CD4-positive, CD25-positive, alpha-beta regulatory T cell (primary cell): ENCODE measurements around the gene GFI1B. TPM values are rescaled to one million over a fixed set of nuclear protein-coding genes. Genes with fewer than 3 reads are reported as not detected.

Experiments used
- ATAC-seq, 2 donors: fragments of 150-1000 bp; cut with Tn5 transposase; one replicate each; pipeline ENCODE4 v1.10.0; 2021; ENCODE audit warnings: low read depth in 2 of 2, moderate number of reproducible peaks in 2 of 2, moderate library complexity in 1 of 2
- DNase-seq, 3 donors: peaks; one replicate each; pipeline versions ENCODE4 v3.0.0 to v3.0.0-alpha.2; 2012 to 2022; ENCODE audit warnings: mixed read lengths in 1 of 3
- H3K27ac ChIP-seq: one replicate; pipeline ENCODE4 v1.7.0; 2013; ENCODE audit warnings: mild to moderate bottlenecking, low read length; ENCODE audit not compliant: insufficient read depth, poor library complexity, severe bottlenecking
- H3K27me3 ChIP-seq: one replicate; pipeline ENCODE4 v1.7.0; 2013; ENCODE audit warnings: low read length; ENCODE audit not compliant: control insufficient read depth, insufficient read depth
- H3K36me3 ChIP-seq: one replicate; pipeline ENCODE4 v1.7.0; 2013; ENCODE audit warnings: mild to moderate bottlenecking, low read length, moderate library complexity; ENCODE audit not compliant: control insufficient read depth, insufficient read depth
- H3K4me1 ChIP-seq: 2 replicates; pipeline ENCODE4 v1.7.0; 2013; ENCODE audit warnings: mild to moderate bottlenecking, low read length; ENCODE audit not compliant: insufficient read depth, control insufficient read depth, poor library complexity, severe bottlenecking
- H3K4me3 ChIP-seq: one replicate; pipeline ENCODE4 v1.7.0; 2013; ENCODE audit warnings: low read depth, mild to moderate bottlenecking, low read length, moderate library complexity
- H3K9me3 ChIP-seq, 2 experiments: 1 replicate in 1 of 2; 2 replicates in 1 of 2; pipeline ENCODE4 v1.7.0; 2013; ENCODE audit warnings: low read length in 2 of 2, mild to moderate bottlenecking in 1 of 2, moderate library complexity in 1 of 2; ENCODE audit not compliant: control insufficient read depth in 2 of 2
- H3K27ac Mint-ChIP-seq, 3 donors: one replicate each; pipeline ENCODE4 v1.8.0; 2020 to 2022; ENCODE audit warnings: mild to moderate bottlenecking in 3 of 3, mixed read lengths in 3 of 3, moderate library complexity in 2 of 3
- H3K27me3 Mint-ChIP-seq: one replicate; pipeline ENCODE4 v1.8.0; 2022; ENCODE audit warnings: mild to moderate bottlenecking, mixed read lengths
- H3K36me3 Mint-ChIP-seq: one replicate; pipeline ENCODE4 v1.8.0; 2020; ENCODE audit warnings: mixed read lengths
- H3K4me1 Mint-ChIP-seq, 4 donors: one replicate each; pipeline ENCODE4 v1.8.0; 2020 to 2022; ENCODE audit warnings: mixed read lengths in 4 of 4, mild to moderate bottlenecking in 1 of 4
- H3K4me3 Mint-ChIP-seq, 4 donors: one replicate each; pipeline ENCODE4 v1.8.0; 2020 to 2022; ENCODE audit warnings: mild to moderate bottlenecking in 4 of 4, mixed read lengths in 4 of 4, moderate library complexity in 3 of 4
- H3K9me3 Mint-ChIP-seq, 7 donors: one replicate each; pipeline ENCODE4 v1.8.0; 2020 to 2022; ENCODE audit warnings: mixed read lengths in 7 of 7, mild to moderate bottlenecking in 3 of 7, moderate library complexity in 2 of 7
- polyA plus RNA-seq, 4 donors: library from polyadenylated mRNA; unstranded; fragments of 300-500 nt; fragmentation: Illumina TruSeq; gene quantifications; one replicate each; pipeline ENCODE4 v1.2.3, GENCODE V29; 2021
- total RNA-seq: library from RNA; stranded (reverse); gene quantifications from one replicate; pipeline ENCODE4 v1.2.3, GENCODE V29; 2022

The GFI1B gene
- total and polyA plus RNA-seq, 5 donors from 2014 or later: 0.05 to 3.3 TPM; not detected in 3

GRCh38 chr9:133008824-133009223 is 30.3 kb downstream of the GFI1B start:
- Histone ChIP-seq H3K36me3 (no peaks in the 10 kb centered on the region), H3K4me3 (no peak overlapping the region), H3K4me1 (no peaks in the 10 kb centered on the region), H3K27me3 (peaks cover 7% of the 10 kb centered on the region), H3K9me3 (no peaks in the 10 kb centered on the region), H3K27ac (no peak overlapping the region)
- H3K4me3 Mint-ChIP-seq: no peak overlapping the region
- ATAC-seq (no peak), DNase-seq (no peak)
- no peak overlapping the region for H3K27ac Mint-ChIP-seq
- H3K36me3 Mint-ChIP-seq: no peaks in the 10 kb centered on the region
- no peaks in the 10 kb centered on the region for H3K4me1 Mint-ChIP-seq
- peaks cover 27% of the 10 kb centered on the region for H3K27me3 Mint-ChIP-seq
- H3K9me3 Mint-ChIP-seq: peaks cover 0 to 3% (median 0%) of the 10 kb centered on the region in 7 donors

- DNase-seq: no peak
- Mint-ChIP-seq H3K27ac (no peak overlapping the region), H3K4me1 (no peaks in the 10 kb centered on the region), H3K4me3 (no peak overlapping the region), H3K9me3 (peaks cover 0 to 3% (median under 1%) of the 10 kb centered on the region in 7 donors), H3K36me3 (no peaks in the 10 kb centered on the region), H3K27me3 (peaks cover 27% of the 10 kb centered on the region)
- H3K4me3 ChIP-seq: no peak overlapping the region
- ATAC-seq: no peak
- H3K27me3 ChIP-seq: peaks cover 7% of the 10 kb centered on the region
- no peaks in the 10 kb centered on the region for H3K4me1 ChIP-seq
- H3K9me3 ChIP-seq: no peaks in the 10 kb centered on the region
- H3K27ac ChIP-seq: no peak overlapping the region
- no peaks in the 10 kb centered on the region for H3K36me3 ChIP-seq
Measured at GRCh38 chr9:133009906-133010582, 31.6 kb downstream of the GFI1B start.

- peaks cover 0 to 2% of the 10 kb centered on the region in 2 experiments for H3K9me3 ChIP-seq
- H3K4me3 ChIP-seq: no peak overlapping the region
- H3K27me3 ChIP-seq: peaks cover 5% of the 10 kb centered on the region
- peaks cover 0 to 7% (median 2%) of the 10 kb centered on the region in 7 donors for H3K9me3 Mint-ChIP-seq
- H3K36me3 Mint-ChIP-seq: no peaks in the 10 kb centered on the region
- no peak for DNase-seq
- no peak overlapping the region for H3K4me3 Mint-ChIP-seq
- no peaks in the 10 kb centered on the region for H3K4me1 Mint-ChIP-seq
- no peak overlapping the region for H3K27ac Mint-ChIP-seq
- H3K4me1 ChIP-seq: no peaks in the 10 kb centered on the region
- H3K36me3 ChIP-seq: no peaks in the 10 kb centered on the region
- ATAC-seq: no peak
- peaks cover 32% of the 10 kb centered on the region for H3K27me3 Mint-ChIP-seq
- no peak overlapping the region for H3K27ac ChIP-seq
Measured at GRCh38 chr9:133014696-133015095, 36.2 kb downstream of the GFI1B start.

GRCh38 chr9:133023117-133023890 is 44.8 kb downstream of the GFI1B start:
- no peak overlapping the region for H3K4me3 ChIP-seq
- Mint-ChIP-seq H3K4me1 (peaks cover 5 to 21% (median 10%) of the 10 kb centered on the region in 4 donors), H3K27me3 (no peaks in the 10 kb centered on the region), H3K27ac (no peak overlapping the region), H3K36me3 (no peaks in the 10 kb centered on the region), H3K9me3 (peaks cover 0 to 2% (median 0%) of the 10 kb centered on the region in 7 donors), H3K4me3 (peak overlapping the region in 1 of 4 donors; percentile 43)
- ATAC-seq (no peak), DNase-seq (peak; percentile 9 to 78 (median 16))
- H3K27ac ChIP-seq: no peak overlapping the region
- H3K36me3 ChIP-seq: no peaks in the 10 kb centered on the region
- no peaks in the 10 kb centered on the region for H3K9me3 ChIP-seq
- no peaks in the 10 kb centered on the region for H3K27me3 ChIP-seq
- H3K4me1 ChIP-seq: peaks cover 16% of the 10 kb centered on the region

- H3K27ac Mint-ChIP-seq: peak overlapping the region in 1 of 3 donors; percentile 9
- no peak for ATAC-seq
- H3K9me3 ChIP-seq: no peaks in the 10 kb centered on the region
- H3K27me3 Mint-ChIP-seq: peaks cover 6% of the 10 kb centered on the region
- H3K36me3 Mint-ChIP-seq: no peaks in the 10 kb centered on the region
- peaks cover 5 to 48% (median 17%) of the 10 kb centered on the region in 4 donors for H3K4me1 Mint-ChIP-seq
- no peak for DNase-seq
- peaks cover 0 to 2% (median 0%) of the 10 kb centered on the region in 7 donors for H3K9me3 Mint-ChIP-seq
- peaks cover 27% of the 10 kb centered on the region for H3K4me1 ChIP-seq
- no peaks in the 10 kb centered on the region for H3K36me3 ChIP-seq
- no peak overlapping the region for H3K4me3 ChIP-seq
- peak overlapping the region in 2 of 4 donors; percentile 62 to 81 for H3K4me3 Mint-ChIP-seq
- no peaks in the 10 kb centered on the region for H3K27me3 ChIP-seq
- no peak overlapping the region for H3K27ac ChIP-seq
Measured at GRCh38 chr9:133026426-133026825, 47.9 kb downstream of the GFI1B start.

GRCh38 chr9:133027134-133027533 is 48.6 kb downstream of the GFI1B start:
- H3K27ac ChIP-seq: no peak overlapping the region
- DNase-seq (no peak), ATAC-seq (no peak)
- H3K4me1 ChIP-seq: peaks cover 33% of the 10 kb centered on the region
- Mint-ChIP-seq H3K4me3 (peak overlapping the region in 1 of 4 donors; percentile 93), H3K27me3 (peaks cover 6% of the 10 kb centered on the region), H3K36me3 (no peaks in the 10 kb centered on the region), H3K4me1 (peaks cover 5 to 55% (median 23%) of the 10 kb centered on the region in 4 donors), H3K9me3 (peaks cover 0 to 2% (median 0%) of the 10 kb centered on the region in 7 donors), H3K27ac (peak overlapping the region in 1 of 3 donors; percentile 56)
- no peaks in the 10 kb centered on the region for H3K27me3 ChIP-seq
- no peaks in the 10 kb centered on the region for H3K9me3 ChIP-seq
- no peak overlapping the region for H3K4me3 ChIP-seq
- H3K36me3 ChIP-seq: no peaks in the 10 kb centered on the region

- Mint-ChIP-seq H3K4me3 (peak overlapping the region; percentile 35 to 100 (median 78)), H3K27ac (peak overlapping the region in 1 of 3 donors; percentile 56), H3K9me3 (no peaks in the 10 kb centered on the region), H3K4me1 (peaks cover 0 to 58% (median 26%) of the 10 kb centered on the region in 4 donors), H3K36me3 (peaks cover 3% of the 10 kb centered on the region), H3K27me3 (peaks cover 6% of the 10 kb centered on the region)
- peaks cover 1% of the 10 kb centered on the region for H3K36me3 ChIP-seq
- ATAC-seq: no peak
- no peaks in the 10 kb centered on the region for H3K9me3 ChIP-seq
- no peaks in the 10 kb centered on the region for H3K27me3 ChIP-seq
- H3K4me1 ChIP-seq: peaks cover 27% of the 10 kb centered on the region
- H3K4me3 ChIP-seq: no peak overlapping the region
- DNase-seq: no peak
- H3K27ac ChIP-seq: no peak overlapping the region
Measured at GRCh38 chr9:133028221-133028620, 49.7 kb downstream of the GFI1B start.
